Gastrocnemius medialis (tissue), 4 donors: Measurements from ENCODE around the gene COX17. TPM values are rescaled to one million over a fixed set of nuclear protein-coding genes. Genes with fewer than 3 reads are reported as not detected.

Experiments used
- ATAC-seq, 2 donors: fragments of 150-250 bp; one replicate each; pipeline ENCODE4 v1.9.1; 2016
- DNase-seq, 2 donors: peaks; one replicate each; pipeline ENCODE4 v3.0.0-alpha.2; 2019
- H3K27ac ChIP-seq, 4 donors: fragments of 200-600 bp; sonication (generic); 1 replicate in 1 of 4; 2 replicates in 3 of 4; pipeline ENCODE4 v1.5.1; 2016 to 2018; ENCODE audit warnings: mild to moderate bottlenecking in 2 of 4, moderate library complexity in 1 of 4
- H3K27me3 ChIP-seq, 3 donors: fragments of 200-600 bp; sonication (generic) in 2 of 3; 1 replicate in 1 of 3; 2 replicates in 2 of 3; pipeline versions ENCODE4 v1.5.1 to v1.6.0; 2016 to 2019; ENCODE audit warnings: mild to moderate bottlenecking in 1 of 3, moderate library complexity in 1 of 3
- H3K36me3 ChIP-seq, 2 donors: fragments of 200-600 bp; sonication (generic) in 1 of 2; one replicate each; pipeline ENCODE4 v1.5.1; 2017 to 2018
- H3K4me1 ChIP-seq, 2 donors: fragments of 200-600 bp; sonication (generic) in 1 of 2; one replicate each; pipeline ENCODE4 v1.5.1; 2016 to 2017; ENCODE audit warnings: mild to moderate bottlenecking in 2 of 2
- H3K4me3 ChIP-seq, 4 donors: fragments of 200-600 bp; sonication (generic) in 3 of 4; 1 replicate in 1 of 4; 2 replicates in 3 of 4; pipeline ENCODE4 v1.5.1; 2016 to 2019; ENCODE audit warnings: mild to moderate bottlenecking in 2 of 4
- H3K9me3 ChIP-seq, 3 donors: fragments of 200-600 bp; sonication (generic) in 2 of 3; 1 replicate in 1 of 3; 2 replicates in 2 of 3; pipeline ENCODE4 v1.5.1; 2016 to 2019
- POLR2A ChIP-seq, 2 donors: fragments of 450-650 bp; IDR thresholded peaks; one replicate each; pipeline ENCODE4 v1.6.1; 2017; ENCODE audit warnings: antibody characterized with exemption in 2 of 2, mild to moderate bottlenecking in 2 of 2, moderate library complexity in 2 of 2
- in situ Hi-C, 4 donors: fragments of 200-750 bp; cut with MboI; loops; one replicate each; pipeline versions ENCODE4 v1.15.0 to v1.8.0; 2017; ENCODE audit warnings: low sequenced_read_pairs in 4 of 4
- intact Hi-C: fragments of 100-400 bp; cut with DNase I; formaldehyde crosslinking; loops from one replicate; pipeline ENCODE4 v1.15.1; 2023; ENCODE audit warnings: low total_unique reads
- total RNA-seq, 4 donors: library from RNA; depleted of rRNA; stranded (reverse); fragments of >200 nt; gene quantifications; one replicate each; pipeline versions ENCODE4 v1.1.0 to v1.2.3, GENCODE V29; 2016
- TF ChIP-seq, protein P1 (sequence below), 5 experiments: fragments of 450-650 bp in 3 of 5; fragments of 200-600 bp in 2 of 5; sonication (generic) in 2 of 5; IDR thresholded peaks in 4 of 5; conservative IDR thresholded peaks in 1 of 5; 1 replicate in 4 of 5; 2 replicates in 1 of 5; pipeline ENCODE4 v1.5.1; 2016 to 2019; ENCODE audit warnings: antibody characterized with exemption in 5 of 5, mild to moderate bottlenecking in 3 of 5, moderate library complexity in 3 of 5

Gene COX17
- total RNA-seq, 4 donors from 2014 or later, result 63.4 to 146 (median 87.5) TPM

DNA sequence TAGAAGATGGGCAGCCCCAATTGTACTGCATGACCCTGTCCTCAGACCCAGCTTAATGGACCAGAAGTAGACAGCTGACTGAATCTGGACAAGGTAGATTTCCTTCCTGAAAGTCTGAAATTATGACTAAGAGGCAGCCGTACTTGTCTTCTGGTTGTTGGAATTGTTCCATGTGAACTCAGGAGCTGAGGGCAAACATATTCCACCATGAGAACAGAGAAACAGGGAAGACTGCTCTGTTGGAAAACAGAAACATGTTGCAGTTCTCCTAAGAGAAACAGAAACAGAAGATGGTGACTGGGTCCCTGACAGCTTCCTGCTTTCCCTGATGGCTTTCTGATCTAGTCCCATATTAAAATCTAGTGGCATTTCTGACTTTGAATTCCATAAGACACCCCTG is 41.0 kb downstream of the COX17 start:
- ATAC-seq, result no peak
- in situ Hi-C loops, result no loop called here
- peaks cover 0 to 3% of the 10 kb centered on the region in 2 donors for H3K36me3 ChIP-seq
- no peak for DNase-seq
- intact Hi-C loops, result no loop called here
- no peaks in the 10 kb centered on the region for H3K9me3 ChIP-seq
- no peak overlapping the region for H3K4me3 ChIP-seq
- no peak for TF ChIP-seq POLR2A (IDR thresholded peaks at IDR 0.05)
- TF ChIP-seq, protein P1, sequence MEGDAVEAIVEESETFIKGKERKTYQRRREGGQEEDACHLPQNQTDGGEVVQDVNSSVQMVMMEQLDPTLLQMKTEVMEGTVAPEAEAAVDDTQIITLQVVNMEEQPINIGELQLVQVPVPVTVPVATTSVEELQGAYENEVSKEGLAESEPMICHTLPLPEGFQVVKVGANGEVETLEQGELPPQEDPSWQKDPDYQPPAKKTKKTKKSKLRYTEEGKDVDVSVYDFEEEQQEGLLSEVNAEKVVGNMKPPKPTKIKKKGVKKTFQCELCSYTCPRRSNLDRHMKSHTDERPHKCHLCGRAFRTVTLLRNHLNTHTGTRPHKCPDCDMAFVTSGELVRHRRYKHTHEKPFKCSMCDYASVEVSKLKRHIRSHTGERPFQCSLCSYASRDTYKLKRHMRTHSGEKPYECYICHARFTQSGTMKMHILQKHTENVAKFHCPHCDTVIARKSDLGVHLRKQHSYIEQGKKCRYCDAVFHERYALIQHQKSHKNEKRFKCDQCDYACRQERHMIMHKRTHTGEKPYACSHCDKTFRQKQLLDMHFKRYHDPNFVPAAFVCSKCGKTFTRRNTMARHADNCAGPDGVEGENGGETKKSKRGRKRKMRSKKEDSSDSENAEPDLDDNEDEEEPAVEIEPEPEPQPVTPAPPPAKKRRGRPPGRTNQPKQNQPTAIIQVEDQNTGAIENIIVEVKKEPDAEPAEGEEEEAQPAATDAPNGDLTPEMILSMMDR (IDR thresholded peaks at IDR 0.05 in 4 of 5, conservative IDR thresholded peaks at IDR 0.05 in 1 of 5), result no peak
- H3K4me1 ChIP-seq, result peaks cover 59 to 64% of the 10 kb centered on the region in 2 donors
- H3K27me3 ChIP-seq, result no peaks in the 10 kb centered on the region
- H3K27ac ChIP-seq, result peak overlapping the region; percentile 94 to 96 (median 95)

DNA sequence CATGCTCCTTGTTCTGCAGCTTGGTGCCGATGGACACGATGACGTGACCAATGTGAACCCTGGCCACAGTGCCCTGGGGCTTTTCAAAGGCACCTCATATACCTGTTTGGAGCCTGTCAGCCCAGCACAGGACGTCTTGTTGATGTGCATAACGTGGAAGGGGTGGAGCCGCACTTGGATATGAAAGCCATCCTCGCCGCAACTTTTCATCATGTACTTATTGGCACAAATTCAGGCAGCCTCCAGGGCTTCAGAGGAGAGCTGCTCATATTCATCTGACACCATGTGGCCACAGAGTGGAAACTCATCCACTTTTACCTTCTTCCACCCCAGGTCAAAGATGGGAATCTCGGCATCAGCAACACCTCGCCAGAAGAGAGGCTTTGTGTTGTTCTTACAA is 41.5 kb downstream of the COX17 start:
- Histone ChIP-seq H3K4me3 (no peak overlapping the region), H3K36me3 (no peaks in the 10 kb centered on the region), H3K27me3 (no peaks in the 10 kb centered on the region), H3K27ac (peak overlapping the region; percentile 94 to 96 (median 95)), H3K9me3 (no peaks in the 10 kb centered on the region), H3K4me1 (peaks cover 64 to 69% of the 10 kb centered on the region in 2 donors)
- DNase-seq, result peak in 1 of 2 donors; percentile 73
- intact Hi-C loops, result no loop called here
- ATAC-seq, result no peak
- no peak for TF ChIP-seq POLR2A (IDR thresholded peaks at IDR 0.05)
- TF ChIP-seq, protein P1 (IDR thresholded peaks at IDR 0.05 in 4 of 5, conservative IDR thresholded peaks at IDR 0.05 in 1 of 5), result peak in 1 of 5 experiments; percentile 31
- in situ Hi-C loops, result no loop called here

DNA sequence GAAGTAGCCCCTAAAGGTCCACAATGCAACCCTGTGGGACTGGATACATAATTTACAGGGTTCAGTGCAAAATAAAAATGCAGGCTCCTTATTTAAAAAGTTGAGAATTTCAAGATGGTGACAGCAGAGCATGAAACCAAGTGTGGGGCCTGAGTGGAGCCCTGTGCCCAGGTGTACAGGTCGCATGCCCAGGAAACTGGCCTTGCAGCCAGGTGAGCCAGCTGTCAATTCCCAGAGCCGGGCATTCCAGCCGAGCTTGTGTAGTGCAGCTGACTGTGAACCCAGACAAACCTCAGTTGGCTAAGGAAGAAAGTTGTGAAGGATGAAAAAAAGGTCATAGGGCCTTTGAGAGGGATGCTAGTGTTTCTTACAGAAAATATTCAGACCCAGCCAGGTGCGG is 44.4 kb downstream of the COX17 start:
- DNase-seq (no peak), ATAC-seq (no peak)
- peaks cover 75 to 76% of the 10 kb centered on the region in 2 donors for H3K4me1 ChIP-seq
- H3K27ac ChIP-seq, result peak overlapping the region; percentile 84 to 95 (median 90)
- TF ChIP-seq POLR2A (IDR thresholded peaks at IDR 0.05), result no peak
- TF ChIP-seq, protein P1 (IDR thresholded peaks at IDR 0.05 in 4 of 5, conservative IDR thresholded peaks at IDR 0.05 in 1 of 5), result no peak
- H3K4me3 ChIP-seq, result no peak overlapping the region
- H3K36me3 ChIP-seq, result no peaks in the 10 kb centered on the region
- intact Hi-C loops, result no loop called here
- in situ Hi-C loops, result no loop called here
- no peaks in the 10 kb centered on the region for H3K27me3 ChIP-seq
- no peaks in the 10 kb centered on the region for H3K9me3 ChIP-seq

DNA sequence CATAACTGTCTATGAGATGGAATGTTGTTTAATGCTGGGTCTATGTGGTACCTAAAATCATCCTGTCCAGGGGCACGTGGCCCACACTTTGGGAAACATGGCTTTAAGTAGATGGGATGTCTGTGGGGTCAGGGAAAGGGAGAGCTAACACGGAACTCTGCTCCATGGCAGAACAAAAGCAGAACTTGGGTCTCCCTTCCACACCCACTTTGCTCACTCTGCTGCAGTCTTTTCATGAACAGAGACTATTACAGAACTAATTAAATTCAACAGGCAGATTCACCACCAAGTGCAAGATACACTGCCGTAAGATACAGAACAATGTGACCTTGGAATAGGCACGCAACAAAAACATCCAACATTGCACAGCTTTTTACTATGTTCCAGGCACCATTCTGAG is 45.0 kb downstream of the COX17 start:
- TF ChIP-seq, protein P1 (IDR thresholded peaks at IDR 0.05 in 4 of 5, conservative IDR thresholded peaks at IDR 0.05 in 1 of 5), result no peak
- no peak for TF ChIP-seq POLR2A (IDR thresholded peaks at IDR 0.05)
- DNase-seq (no peak), ATAC-seq (no peak)
- Histone ChIP-seq H3K27ac (peak overlapping the region; percentile 84 to 95 (median 90)), H3K9me3 (no peaks in the 10 kb centered on the region), H3K36me3 (no peaks in the 10 kb centered on the region), H3K4me3 (no peak overlapping the region), H3K4me1 (peaks cover 75% of the 10 kb centered on the region in 2 donors), H3K27me3 (no peaks in the 10 kb centered on the region)
- intact Hi-C loops (no loop called here), in situ Hi-C loops (no loop called here)

DNA sequence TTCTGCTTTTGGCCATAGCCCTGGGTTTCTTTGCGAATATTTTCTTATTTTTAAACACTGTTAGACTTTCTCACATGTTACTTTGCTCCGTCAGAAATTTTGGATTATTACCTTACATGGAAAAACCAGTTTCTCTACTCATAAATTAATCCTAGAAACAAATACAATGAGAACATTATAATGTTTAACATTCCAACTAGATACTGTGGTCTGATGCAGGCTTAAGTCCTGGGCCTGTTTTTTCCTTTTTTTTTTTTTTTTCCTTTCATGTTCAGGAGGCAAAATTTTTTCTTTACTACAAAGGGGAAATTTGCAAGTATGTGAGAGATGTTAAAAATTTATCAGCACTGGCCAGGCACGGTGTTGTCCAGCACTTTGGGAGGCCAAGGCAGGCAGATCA is 45.7 kb downstream of the COX17 start:
- Histone ChIP-seq H3K4me3 (no peak overlapping the region), H3K36me3 (no peaks in the 10 kb centered on the region), H3K27ac (peak overlapping the region; percentile 84 to 95 (median 90)), H3K4me1 (peaks cover 75% of the 10 kb centered on the region in 2 donors), H3K9me3 (no peaks in the 10 kb centered on the region), H3K27me3 (no peaks in the 10 kb centered on the region)
- ATAC-seq, result no peak
- intact Hi-C loops (loop anchor here (2.0 kb wide), 2 partner anchors 29 to 51 kb away; partner anchors contain the start of gene POPDC2), in situ Hi-C loops (no loop called here)
- DNase-seq, result no peak
- TF ChIP-seq, protein P1 (IDR thresholded peaks at IDR 0.05 in 4 of 5, conservative IDR thresholded peaks at IDR 0.05 in 1 of 5), result no peak
- TF ChIP-seq POLR2A (IDR thresholded peaks at IDR 0.05), result no peak
